HL-60 (cell line): ENCODE results near the gene KREMEN2.

Experiments used
- GABPA ChIP-seq: IDR thresholded peaks from 2 replicates; pipeline ENCODE4 v1.6.1; 2012; ENCODE audit warnings: low read depth
- POLR2AphosphoS5 ChIP-seq: IDR thresholded peaks from 2 replicates; pipeline ENCODE4 v1.6.1; 2012; ENCODE audit warnings: low read depth
- REST ChIP-seq: IDR thresholded peaks from 2 replicates; pipeline ENCODE4 v1.6.1; 2012; ENCODE audit warnings: low read depth; ENCODE audit not compliant: insufficient replicate concordance
- TF ChIP-seq, protein P1 (sequence below): IDR thresholded peaks from one replicate; pipeline ENCODE4 v1.5.1; 2011; ENCODE audit warnings: low read length, control low read depth, inconsistent platforms; ENCODE audit not compliant: insufficient read depth

GRCh38 chr16:3001316-3001715 lies 37.2 kb downstream of the KREMEN2 start:
- TF ChIP-seq, protein P1, sequence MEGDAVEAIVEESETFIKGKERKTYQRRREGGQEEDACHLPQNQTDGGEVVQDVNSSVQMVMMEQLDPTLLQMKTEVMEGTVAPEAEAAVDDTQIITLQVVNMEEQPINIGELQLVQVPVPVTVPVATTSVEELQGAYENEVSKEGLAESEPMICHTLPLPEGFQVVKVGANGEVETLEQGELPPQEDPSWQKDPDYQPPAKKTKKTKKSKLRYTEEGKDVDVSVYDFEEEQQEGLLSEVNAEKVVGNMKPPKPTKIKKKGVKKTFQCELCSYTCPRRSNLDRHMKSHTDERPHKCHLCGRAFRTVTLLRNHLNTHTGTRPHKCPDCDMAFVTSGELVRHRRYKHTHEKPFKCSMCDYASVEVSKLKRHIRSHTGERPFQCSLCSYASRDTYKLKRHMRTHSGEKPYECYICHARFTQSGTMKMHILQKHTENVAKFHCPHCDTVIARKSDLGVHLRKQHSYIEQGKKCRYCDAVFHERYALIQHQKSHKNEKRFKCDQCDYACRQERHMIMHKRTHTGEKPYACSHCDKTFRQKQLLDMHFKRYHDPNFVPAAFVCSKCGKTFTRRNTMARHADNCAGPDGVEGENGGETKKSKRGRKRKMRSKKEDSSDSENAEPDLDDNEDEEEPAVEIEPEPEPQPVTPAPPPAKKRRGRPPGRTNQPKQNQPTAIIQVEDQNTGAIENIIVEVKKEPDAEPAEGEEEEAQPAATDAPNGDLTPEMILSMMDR: no peak
- no peak for TF ChIP-seq REST
- TF ChIP-seq POLR2AphosphoS5: no peak
- no peak for TF ChIP-seq GABPA
